GM12878 (cell line): Measurements from ENCODE around the gene CMTR2. TPM values are rescaled to one million over a fixed set of nuclear protein-coding genes. Genes with fewer than 3 reads are reported as not detected.

ENCODE experiments used
- ATAC-seq: fragments of 200-7000 bp; cut with Tn5 transposase; 3 replicates; pipeline ENCODE4 v1.9.1; 2020; ENCODE audit warnings: mild to moderate bottlenecking, moderate library complexity
- BruUV-seq: library from RNA; stranded (reverse); fragments of 400-500 nt; replicated peaks from 2 replicates; lab custom pipeline; 2021; lab: Mats Ljungman, UMichigan
- CTCF ChIA-PET: fragments of 300-600 bp; sonication (Branson Sonifier 250); formaldehyde crosslinking; extraction: SDS; loops from one replicate; lab custom pipeline; 2021; ENCODE audit warnings: inconsistent platforms; lab: Yijun Ruan, JAX
- POLR2A ChIA-PET: fragments of 350-600 bp; formaldehyde crosslinking; extraction: SDS; loops from one replicate; lab custom pipeline; 2021; ENCODE audit warnings: inconsistent platforms; lab: Charles Lee
- RAD21 ChIA-PET: fragments of 300-600 bp; sonication (Branson Sonifier 250); formaldehyde crosslinking; loops from one replicate; lab custom pipeline; 2023; ENCODE audit warnings: antibody characterized with exemption; ENCODE audit not compliant: unreplicated experiment; lab: Charles Lee
- SMC1A ChIA-PET: fragments of 300-600 bp; sonication (Branson Sonifier 250); formaldehyde crosslinking; loops from one replicate; lab custom pipeline; 2023; ENCODE audit not compliant: unreplicated experiment, uncharacterized antibody; lab: Charles Lee
- DNase-seq: peaks from one replicate; pipeline ENCODE4 v3.0.0-alpha.2; 2011; ENCODE audit warnings: low read depth, low spot score
- FAIRE-seq: peaks from 3 replicates; lab custom pipeline; 2011; peaks lifted over from hg19 to GRCh38; lab: Jason Lieb, UNC
- H2AFZ ChIP-seq: 2 replicates; pipeline ENCODE4 v1.6.0; 2011; ENCODE audit warnings: low read depth, low read length, control low read depth; ENCODE audit not compliant: control insufficient read depth
- H3K27ac ChIP-seq: 2 replicates; pipeline ENCODE4 v1.5.1; 2011; ENCODE audit warnings: control low read depth; ENCODE audit not compliant: control insufficient read depth, insufficient read depth
- H3K27me3 ChIP-seq, 2 experiments: replicated peaks in 1 of 2; 2 replicates each; pipeline versions ENCODE4 v1.6.0 to v1.6.1; 2011; ENCODE audit warnings: low read length in 1 of 2; ENCODE audit not compliant: control insufficient read depth in 2 of 2, insufficient read depth in 2 of 2
- H3K36me3 ChIP-seq, 2 experiments: 2 replicates each; pipeline ENCODE4 v1.5.1; 2011; ENCODE audit warnings: low read length in 1 of 2; ENCODE audit not compliant: control insufficient read depth in 2 of 2, insufficient read depth in 2 of 2
- H3K4me1 ChIP-seq: 2 replicates; pipeline ENCODE4 v1.6.1; 2011; ENCODE audit warnings: mild to moderate bottlenecking, low read length, moderate library complexity, mixed read lengths; ENCODE audit not compliant: control insufficient read depth, insufficient read depth
- H3K4me2 ChIP-seq: 2 replicates; pipeline ENCODE4 v1.6.0; 2011; ENCODE audit warnings: control low read depth; ENCODE audit not compliant: control insufficient read depth, insufficient read depth
- H3K4me3 ChIP-seq: fragments of 200-600 bp; sonication (generic); 2 replicates; pipeline ENCODE4 v1.5.1; 2016
- H3K79me2 ChIP-seq: 2 replicates; pipeline ENCODE4 v1.6.0; 2011; ENCODE audit warnings: low read length; ENCODE audit not compliant: control insufficient read depth, insufficient read depth
- H3K9ac ChIP-seq: 2 replicates; pipeline ENCODE4 v1.8.0; 2011; ENCODE audit warnings: low read length, control low read depth, mixed read lengths; ENCODE audit not compliant: control insufficient read depth, insufficient read depth
- H3K9me3 ChIP-seq: replicated peaks from 3 replicates; pipeline ENCODE4 v1.5.1; 2011; ENCODE audit warnings: mild to moderate bottlenecking, low read length; ENCODE audit not compliant: control insufficient read depth, insufficient read depth
- H4K20me1 ChIP-seq: 2 replicates; pipeline ENCODE4 v1.6.0; 2011; ENCODE audit not compliant: control insufficient read depth, insufficient read depth
- CEBPB ChIP-seq, 2 experiments: fragments of 150-350 bp in 1 of 2; IDR thresholded peaks; 2 replicates each; pipeline ENCODE4 v1.6.1; 2012 to 2014; ENCODE audit warnings: low read depth in 2 of 2, low read length in 2 of 2, borderline replicate concordance in 1 of 2, inconsistent platforms in 1 of 2
- IKZF2 ChIP-seq, 2 experiments: fragments of 450-650 bp; IDR thresholded peaks; 2 replicates each; pipeline ENCODE4 v1.6.1; 2017; ENCODE audit warnings: mild to moderate bottlenecking in 2 of 2, moderate library complexity in 2 of 2
- MTA3 ChIP-seq: IDR thresholded peaks from 2 replicates; pipeline ENCODE4 v1.6.1; 2012; ENCODE audit warnings: low read length, inconsistent platforms, borderline replicate concordance
- MYC ChIP-seq: IDR thresholded peaks from 2 replicates; pipeline ENCODE4 v1.6.1; 2011; ENCODE audit warnings: mild to moderate bottlenecking, low read length, moderate library complexity, inconsistent platforms; ENCODE audit not compliant: insufficient read depth, insufficient replicate concordance, insufficient read length, severe bottlenecking
- NR2C1 ChIP-seq: fragments of 450-650 bp; IDR thresholded peaks from 2 replicates; pipeline ENCODE4 v1.6.1; 2017; ENCODE audit warnings: antibody characterized with exemption, mild to moderate bottlenecking, moderate library complexity
- NR2F1 ChIP-seq: fragments of 450-650 bp; conservative IDR thresholded peaks from 2 replicates; pipeline ENCODE4 v1.6.1; 2017; ENCODE audit warnings: mild to moderate bottlenecking
- POLR2A ChIP-seq: IDR thresholded peaks from 2 replicates; pipeline ENCODE4 v1.6.1; 2011; ENCODE audit warnings: low read depth, mild to moderate bottlenecking, low read length
- POU2F2 ChIP-seq: IDR thresholded peaks from 3 replicates; pipeline ENCODE4 v1.6.1; 2011; ENCODE audit warnings: low read depth, mild to moderate bottlenecking, low read length, borderline replicate concordance
- RBBP5 ChIP-seq: fragments of 200-600 bp; sonication (generic); conservative IDR thresholded peaks from 2 replicates; pipeline ENCODE4 v1.6.1; 2016
- SUZ12 ChIP-seq: fragments of 200-600 bp; sonication (generic); IDR thresholded peaks from one replicate; pipeline ENCODE4 v1.6.1; 2018; ENCODE audit warnings: antibody characterized with exemption, mild to moderate bottlenecking; ENCODE audit not compliant: unreplicated experiment
- TAF1 ChIP-seq: IDR thresholded peaks from 2 replicates; pipeline ENCODE4 v1.6.1; 2011; ENCODE audit warnings: mild to moderate bottlenecking, low read depth, low read length, borderline replicate concordance
- ZNF217 ChIP-seq: fragments of 450-650 bp; IDR thresholded peaks from 2 replicates; pipeline ENCODE4 v1.6.1; 2017; ENCODE audit warnings: antibody characterized with exemption, mild to moderate bottlenecking
- ZZZ3 ChIP-seq: IDR thresholded peaks from 2 replicates; pipeline ENCODE4 v1.6.1; 2011; ENCODE audit warnings: low read depth; ENCODE audit not compliant: control insufficient read depth, insufficient read length
- in situ Hi-C: fragments of 300-500 bp; cut with MboI; formaldehyde crosslinking; loops from 9 replicates; pipeline ENCODE4 v1.14.3; 2018; ENCODE audit warnings: mixed read lengths
- intact Hi-C: fragments of 100-400 bp; cut with micrococcal nuclease; formaldehyde crosslinking; loops from one replicate; pipeline ENCODE4 v1.14.2; 2022; ENCODE audit not compliant: unreplicated experiment
- polyA plus RNA-seq, 11 experiments: library from polyadenylated mRNA; depleted of rRNA in 4 of 11; unstranded in 6 of 11; stranded (reverse) in 5 of 11; fragments of >200 nt; fragmentation: Nextera tagmentation in 4 of 11; fragmentation: Illumina TruSeq in 1 of 11; extraction: Ambion mirVana in 4 of 11; extraction: Trizol in 1 of 11; gene quantifications; 1 replicate in 1 of 11; 2 replicates in 10 of 11; pipeline versions ENCODE4 v1.2.1 to v1.2.3, GENCODE V29; 2011 to 2016; ENCODE audit warnings: inconsistent platforms in 2 of 11, missing spikeins in 2 of 11, low read depth in 1 of 11
- total RNA-seq, 4 experiments: library from RNA; depleted of rRNA in 3 of 4; stranded (reverse); fragments of >200 nt in 3 of 4; fragmentation: Illumina TruSeq in 1 of 4; extraction: Trizol in 1 of 4; gene quantifications; 2 replicates each; pipeline versions ENCODE4 v1.2.1 to v1.2.3, GENCODE V29; 2013 to 2021
- TF ChIP-seq, protein P1 (sequence below): IDR thresholded peaks from 2 replicates; pipeline ENCODE4 v1.6.1; 2012; ENCODE audit warnings: low read depth, low read length, improper control_type of control experiment
- TF ChIP-seq, protein P2 (sequence below): fragments of 450-650 bp; IDR thresholded peaks from 2 replicates; pipeline ENCODE4 v1.6.1; 2016; ENCODE audit warnings: mild to moderate bottlenecking
- TF ChIP-seq, protein P3 (sequence below): fragments of 450-650 bp; IDR thresholded peaks from 2 replicates; pipeline ENCODE4 v1.6.1; 2018; ENCODE audit warnings: mild to moderate bottlenecking, low read depth, moderate library complexity; ENCODE audit not compliant: partially characterized antibody

CMTR2 gene
- total and polyA plus RNA-seq, 10 of the 15 experiments (the other 5 are each of a cell fraction or from before 2014, with no cell fraction given) = 6.5 to 37.0 (median 20.9) TPM

DNA sequence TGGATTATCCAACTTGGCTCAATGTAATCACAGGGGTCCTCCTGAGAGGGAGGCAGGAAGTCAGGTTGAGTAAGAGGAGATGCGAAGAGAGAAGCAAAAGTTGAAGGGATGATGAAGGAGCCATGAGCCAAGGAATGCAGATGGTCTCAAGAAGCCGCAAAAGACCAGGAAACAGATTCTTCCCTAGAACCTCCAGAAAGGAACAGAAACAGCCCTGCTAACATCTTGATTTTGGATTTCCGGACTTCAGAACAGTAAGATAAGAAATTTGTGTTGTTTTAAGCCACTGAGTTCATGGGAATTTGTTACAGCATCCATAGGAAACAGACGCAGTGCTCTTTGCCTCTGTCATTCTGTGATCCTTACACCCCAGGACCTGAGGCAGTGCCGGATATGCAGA is 26.8 kb downstream of the CMTR2 start (continued):
- no peak for TF ChIP-seq SUZ12
- TF ChIP-seq, protein P1, sequence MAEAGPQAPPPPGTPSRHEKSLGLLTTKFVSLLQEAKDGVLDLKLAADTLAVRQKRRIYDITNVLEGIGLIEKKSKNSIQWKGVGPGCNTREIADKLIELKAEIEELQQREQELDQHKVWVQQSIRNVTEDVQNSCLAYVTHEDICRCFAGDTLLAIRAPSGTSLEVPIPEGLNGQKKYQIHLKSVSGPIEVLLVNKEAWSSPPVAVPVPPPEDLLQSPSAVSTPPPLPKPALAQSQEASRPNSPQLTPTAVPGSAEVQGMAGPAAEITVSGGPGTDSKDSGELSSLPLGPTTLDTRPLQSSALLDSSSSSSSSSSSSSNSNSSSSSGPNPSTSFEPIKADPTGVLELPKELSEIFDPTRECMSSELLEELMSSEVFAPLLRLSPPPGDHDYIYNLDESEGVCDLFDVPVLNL = no peak

DNA sequence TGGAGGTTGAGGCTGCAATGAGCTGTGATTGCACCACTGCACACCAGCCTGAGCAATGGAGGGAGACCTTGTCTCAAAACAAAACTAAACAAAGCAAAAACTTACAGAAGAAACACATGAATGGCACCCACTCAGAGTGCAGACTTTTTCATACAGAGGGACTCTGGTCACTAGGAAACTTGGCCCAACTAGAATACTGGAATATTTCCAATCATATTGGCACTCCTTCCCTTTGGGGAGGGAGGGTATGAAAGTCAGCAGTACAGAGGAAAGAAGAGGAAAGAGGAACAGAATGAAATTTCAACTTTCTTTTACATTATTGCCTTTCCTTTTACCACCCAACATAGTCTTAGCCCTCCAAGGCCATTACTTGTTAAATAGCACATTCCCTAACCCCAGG is 28.2 kb downstream of the CMTR2 start:
- BruUV-seq = no TSS peak
- no peak overlapping the region for H2AFZ ChIP-seq
- no peaks in the 10 kb centered on the region for H4K20me1 ChIP-seq
- POLR2A ChIA-PET = no interaction called here
- no peaks in the 10 kb centered on the region for H3K9me3 ChIP-seq
- intact Hi-C loops (no loop called here), in situ Hi-C loops (no loop called here)
- H3K36me3 ChIP-seq = no peaks in the 10 kb centered on the region
- no peaks in the 10 kb centered on the region for H3K79me2 ChIP-seq
- CTCF ChIA-PET = interaction anchor here (1.1 kb wide), 1 partner anchor 51 kb away, joined by 3 read pairs; no protein-coding TSS in a partner anchor
- H3K4me1 ChIP-seq = no peaks in the 10 kb centered on the region
- RAD21 ChIA-PET = no interaction called here
- DNase-seq = no peak
- H3K27ac ChIP-seq = no peak overlapping the region
- no peak for ATAC-seq
- H3K27me3 ChIP-seq = no peaks in the 10 kb centered on the region
- H3K9ac ChIP-seq = no peak overlapping the region
- no peak overlapping the region for H3K4me3 ChIP-seq
- FAIRE-seq = no peak
- SMC1A ChIA-PET = no interaction called here
- no peak overlapping the region for H3K4me2 ChIP-seq
- no peak for TF ChIP-seq CEBPB (IDR thresholded peaks at IDR 0.05; ENCODE audit: borderline replicate concordance in 1 of 2, low read depth in 2 of 2, low read length in 2 of 2)
- TF ChIP-seq ZZZ3 = no peak
- TF ChIP-seq POU2F2 = no peak
- no peak for TF ChIP-seq POLR2A
- no peak for TF ChIP-seq NR2C1
- TF ChIP-seq, protein P2, sequence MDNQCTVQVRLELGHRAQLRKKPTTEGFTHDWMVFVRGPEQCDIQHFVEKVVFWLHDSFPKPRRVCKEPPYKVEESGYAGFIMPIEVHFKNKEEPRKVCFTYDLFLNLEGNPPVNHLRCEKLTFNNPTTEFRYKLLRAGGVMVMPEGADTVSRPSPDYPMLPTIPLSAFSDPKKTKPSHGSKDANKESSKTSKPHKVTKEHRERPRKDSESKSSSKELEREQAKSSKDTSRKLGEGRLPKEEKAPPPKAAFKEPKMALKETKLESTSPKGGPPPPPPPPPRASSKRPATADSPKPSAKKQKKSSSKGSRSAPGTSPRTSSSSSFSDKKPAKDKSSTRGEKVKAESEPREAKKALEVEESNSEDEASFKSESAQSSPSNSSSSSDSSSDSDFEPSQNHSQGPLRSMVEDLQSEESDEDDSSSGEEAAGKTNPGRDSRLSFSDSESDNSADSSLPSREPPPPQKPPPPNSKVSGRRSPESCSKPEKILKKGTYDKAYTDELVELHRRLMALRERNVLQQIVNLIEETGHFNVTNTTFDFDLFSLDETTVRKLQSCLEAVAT = no peak
- TF ChIP-seq IKZF2 (IDR thresholded peaks at IDR 0.05) = no peak
- no peak for TF ChIP-seq NR2F1
- no peak for TF ChIP-seq ZNF217
- no peak for TF ChIP-seq RBBP5
- TF ChIP-seq MTA3 = no peak
- no peak for TF ChIP-seq TAF1
- TF ChIP-seq, protein P3, sequence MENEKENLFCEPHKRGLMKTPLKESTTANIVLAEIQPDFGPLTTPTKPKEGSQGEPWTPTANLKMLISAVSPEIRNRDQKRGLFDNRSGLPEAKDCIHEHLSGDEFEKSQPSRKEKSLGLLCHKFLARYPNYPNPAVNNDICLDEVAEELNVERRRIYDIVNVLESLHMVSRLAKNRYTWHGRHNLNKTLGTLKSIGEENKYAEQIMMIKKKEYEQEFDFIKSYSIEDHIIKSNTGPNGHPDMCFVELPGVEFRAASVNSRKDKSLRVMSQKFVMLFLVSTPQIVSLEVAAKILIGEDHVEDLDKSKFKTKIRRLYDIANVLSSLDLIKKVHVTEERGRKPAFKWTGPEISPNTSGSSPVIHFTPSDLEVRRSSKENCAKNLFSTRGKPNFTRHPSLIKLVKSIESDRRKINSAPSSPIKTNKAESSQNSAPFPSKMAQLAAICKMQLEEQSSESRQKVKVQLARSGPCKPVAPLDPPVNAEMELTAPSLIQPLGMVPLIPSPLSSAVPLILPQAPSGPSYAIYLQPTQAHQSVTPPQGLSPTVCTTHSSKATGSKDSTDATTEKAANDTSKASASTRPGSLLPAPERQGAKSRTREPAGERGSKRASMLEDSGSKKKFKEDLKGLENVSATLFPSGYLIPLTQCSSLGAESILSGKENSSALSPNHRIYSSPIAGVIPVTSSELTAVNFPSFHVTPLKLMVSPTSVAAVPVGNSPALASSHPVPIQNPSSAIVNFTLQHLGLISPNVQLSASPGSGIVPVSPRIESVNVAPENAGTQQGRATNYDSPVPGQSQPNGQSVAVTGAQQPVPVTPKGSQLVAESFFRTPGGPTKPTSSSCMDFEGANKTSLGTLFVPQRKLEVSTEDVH = no peak
- no peak for TF ChIP-seq MYC
